ENCODE results near the gene NEDD9.

NEDD9 gene

GRCh38 chr6:11172501-11173327, 59.8 kb downstream of the NEDD9 start:
- DNase-seq, result peak; percentile 79

DNA sequence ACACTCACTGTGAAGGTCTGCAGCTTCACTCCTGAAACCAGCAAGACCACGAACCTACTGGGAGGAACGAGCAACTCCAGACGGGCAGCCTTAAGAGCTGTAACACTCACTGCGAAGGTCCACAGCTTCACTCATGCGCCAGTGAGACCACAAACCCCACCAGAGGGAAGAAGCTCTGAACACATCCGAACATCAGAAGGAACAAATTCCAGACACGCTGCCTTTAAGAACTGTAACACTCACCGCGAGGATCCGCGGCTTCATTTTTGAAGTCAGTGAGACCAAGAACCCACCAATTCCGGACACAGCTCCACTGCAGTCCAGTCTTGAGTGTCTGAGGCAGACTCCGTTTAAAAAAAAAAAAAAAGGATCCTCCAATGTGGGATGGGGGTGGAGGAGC, 60.5 kb downstream of the NEDD9 start:
- no peak for DNase-seq

GRCh38 chr6:11168091-11168635, 64.3 kb downstream of the NEDD9 start:
- DNase-seq, result no peak

- no peak for DNase-seq
Observed at GRCh38 chr6:11166948-11167347, 65.5 kb downstream of the NEDD9 start.

- DNase-seq, result no peak
Observed at GRCh38 chr6:11164717-11165646, 67.5 kb downstream of the NEDD9 start.

DNA sequence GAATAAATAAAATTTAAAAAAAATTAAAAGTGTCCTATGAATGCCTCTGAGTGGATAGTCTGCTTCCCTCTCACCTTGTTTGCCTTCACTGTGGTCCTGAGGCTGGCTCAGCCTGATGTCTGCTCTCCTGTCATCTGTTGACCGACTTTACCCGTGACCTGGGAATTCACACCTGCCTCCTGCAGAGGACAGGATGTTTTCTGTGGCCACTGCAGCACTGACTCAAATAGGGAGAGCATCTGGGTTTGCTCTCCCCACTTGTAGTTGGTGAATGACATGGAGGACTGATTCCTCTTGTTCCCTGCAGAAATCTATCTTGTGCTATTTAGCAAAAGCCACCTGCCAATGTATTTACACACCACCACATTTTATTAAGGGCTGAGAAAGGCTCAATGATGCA, 68.5 kb downstream of the NEDD9 start:
- DNase-seq, result no peak

DNA sequence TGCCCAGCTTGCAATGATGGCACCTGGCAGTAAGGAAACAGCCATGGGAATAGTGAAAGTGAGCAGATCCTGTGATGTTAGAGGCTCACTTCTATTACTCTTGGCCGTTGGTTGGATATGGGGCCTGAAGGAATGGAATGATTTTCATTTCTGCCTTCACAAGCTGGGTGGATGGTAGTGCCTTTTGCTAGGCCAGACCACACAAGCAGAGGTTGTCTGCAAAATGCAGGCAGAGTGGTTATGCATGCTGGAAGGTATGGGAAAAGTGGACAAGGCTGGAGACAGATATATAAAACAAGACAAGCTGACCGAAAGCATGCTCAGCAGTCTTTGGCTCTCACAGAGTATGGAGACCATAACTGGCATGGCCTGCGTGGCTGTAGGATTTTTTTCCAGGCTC, 70.2 kb downstream of the NEDD9 start:
- DNase-seq, result no peak

DNA sequence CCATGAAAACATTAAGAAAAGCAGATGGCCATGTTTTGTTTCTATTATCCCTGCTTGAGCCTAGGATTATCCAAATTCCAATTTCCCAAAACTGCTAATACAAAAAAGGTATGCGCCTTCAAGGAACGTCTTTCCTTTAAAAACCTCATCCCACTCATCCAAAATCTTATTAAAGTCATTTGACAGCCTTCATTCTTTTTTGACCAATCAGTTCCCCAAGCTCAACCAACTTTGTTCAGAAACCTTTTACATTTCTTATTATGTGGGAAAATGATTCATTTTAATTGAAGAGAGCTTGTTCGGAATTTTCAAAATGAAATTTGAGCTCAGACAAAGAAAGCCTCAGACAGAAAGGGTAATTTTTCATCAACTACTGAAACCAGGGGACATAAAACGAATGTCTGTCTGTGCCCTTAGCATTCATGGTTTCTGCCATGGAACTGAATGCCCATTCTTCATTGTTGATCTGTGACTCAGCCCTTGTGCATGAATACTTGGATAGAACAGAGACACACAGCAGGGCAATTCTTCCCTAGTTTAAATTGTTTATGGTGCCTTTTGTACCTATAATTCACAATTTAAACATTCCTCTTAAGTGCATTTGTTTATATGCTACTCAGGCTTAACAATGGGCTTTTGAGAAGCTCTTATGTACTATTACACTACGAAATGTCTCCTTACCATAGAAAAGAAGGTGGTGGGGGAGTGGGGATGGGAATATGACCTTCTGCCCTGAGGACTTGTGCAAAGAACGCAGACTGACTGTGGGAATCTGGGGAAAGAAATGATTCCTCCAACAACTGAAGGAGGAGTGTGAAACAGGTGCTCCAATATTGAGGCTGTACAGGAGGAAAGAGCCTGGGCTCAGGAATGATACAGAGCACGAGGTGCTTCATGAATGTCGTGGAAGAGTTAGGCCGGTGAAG, 71.2 kb downstream of the NEDD9 start:
- DNase-seq, result no peak

DNA sequence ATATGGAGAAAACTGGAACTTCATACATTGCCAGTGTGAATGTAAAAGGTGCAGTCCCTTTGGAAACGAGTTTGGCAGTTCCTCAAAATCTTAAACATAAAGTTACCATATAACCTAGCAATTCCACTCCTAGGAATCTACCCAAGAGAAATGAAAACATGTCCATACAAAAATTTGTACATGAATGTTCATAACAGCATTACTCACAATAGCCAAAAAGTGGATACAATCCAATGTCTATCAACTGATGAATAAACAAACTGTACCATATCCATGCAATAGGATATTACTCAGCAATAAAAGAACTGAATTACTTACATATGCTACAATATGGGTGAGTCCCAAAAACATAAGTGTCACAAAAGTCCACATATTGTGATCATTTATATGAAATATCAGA, 72.3 kb downstream of the NEDD9 start:
- no peak for DNase-seq

GRCh38 chr6:11155589-11155988, 76.9 kb downstream of the NEDD9 start:
- DNase-seq, result no peak

DNA sequence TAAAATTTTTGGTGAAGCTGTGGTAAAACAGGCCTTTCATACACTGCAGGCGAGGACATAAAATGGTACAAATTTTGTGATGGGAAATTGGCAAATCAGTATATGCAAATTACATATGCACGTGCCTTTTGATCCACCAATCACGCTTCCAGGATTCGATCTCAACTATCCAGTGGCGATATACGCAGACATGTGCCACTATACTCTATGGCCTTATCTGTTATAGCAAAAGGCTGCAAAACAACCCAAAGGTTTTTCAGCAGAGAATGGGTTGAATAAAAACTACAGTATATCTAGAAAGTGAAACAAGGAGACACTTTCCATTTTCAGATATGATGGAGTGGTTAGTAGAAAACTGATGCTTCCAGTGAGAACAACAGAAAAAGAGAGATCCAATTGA, 79.0 kb downstream of the NEDD9 start:
- no peak for DNase-seq

- DNase-seq, result no peak
Observed at GRCh38 chr6:11152581-11152980, 79.9 kb downstream of the NEDD9 start.

- DNase-seq, result no peak
Observed at GRCh38 chr6:11151488-11151887, 81.0 kb downstream of the NEDD9 start.

- no peak for DNase-seq
Observed at GRCh38 chr6:11149551-11149950, 82.9 kb downstream of the NEDD9 start.

GRCh38 chr6:11146117-11146826, 86.2 kb downstream of the NEDD9 start:
- DNase-seq, result no peak

GRCh38 chr6:11144393-11144851, 88.0 kb downstream of the NEDD9 start:
- DNase-seq, result peak; percentile 71

DNA sequence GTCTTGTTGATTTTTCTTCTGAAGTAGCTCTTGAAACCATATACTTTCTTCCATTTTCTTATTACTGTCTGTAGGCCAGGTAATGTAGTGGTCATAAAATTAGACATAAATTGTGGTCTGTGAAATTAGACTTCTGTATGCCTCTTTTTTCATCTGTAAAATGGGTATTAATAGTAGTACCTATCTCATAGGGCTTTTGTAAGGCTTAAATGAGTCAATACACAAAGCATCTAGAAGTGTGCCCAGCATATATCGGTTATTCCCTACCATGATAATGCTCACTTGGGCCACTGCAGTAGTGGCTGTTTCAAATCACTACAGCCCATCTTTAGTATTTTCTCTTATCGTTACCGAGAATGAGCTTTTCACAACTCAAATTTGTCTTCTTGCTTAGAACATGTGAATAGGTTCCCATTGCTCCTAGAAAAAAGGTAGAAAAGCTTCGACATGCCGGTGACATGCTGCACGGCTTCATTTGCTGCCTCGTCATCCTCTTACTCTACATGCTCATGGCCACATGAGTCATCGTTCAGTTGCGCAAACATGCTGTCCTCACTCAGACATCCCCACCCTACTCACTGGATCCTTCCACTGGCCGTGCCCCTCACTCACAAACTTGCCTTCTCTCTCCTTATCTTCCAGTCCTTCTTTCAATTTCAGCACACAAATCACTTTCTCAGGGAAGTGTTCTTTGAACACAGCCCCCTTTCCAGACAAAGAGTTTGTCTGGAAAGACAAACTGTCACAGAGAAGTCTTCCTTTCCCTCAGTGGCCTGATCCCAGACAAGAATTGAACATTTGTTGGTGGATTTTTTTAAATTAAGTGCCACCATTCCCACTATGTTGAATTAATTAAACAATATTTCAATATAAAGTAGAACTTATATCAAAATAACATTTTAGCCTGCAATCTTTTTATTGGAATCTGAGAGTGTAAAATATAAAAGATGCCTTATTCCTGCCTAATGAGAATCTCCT, 88.8 kb downstream of the NEDD9 start:
- DNase-seq, result no peak

GRCh38 chr6:11142296-11143027, 90.0 kb downstream of the NEDD9 start:
- DNase-seq, result no peak

- DNase-seq, result no peak
Observed at GRCh38 chr6:11141295-11141694, 91.2 kb downstream of the NEDD9 start.

- no peak for DNase-seq
Observed at GRCh38 chr6:11140056-11140455, 92.4 kb downstream of the NEDD9 start.

Measured in activated T-cell treated with anti-CD3 and anti-CD28 coated beads, Interleukin-2, amount 50 U/mL, for 1 hour (primary cell).